Glutamatergic neuron (in vitro differentiated cells): ENCODE measurements around the gene MRPL55. TPM values are rescaled to one million over a fixed set of nuclear protein-coding genes. Genes with fewer than 3 reads are reported as not detected.

Source experiments
- DNase-seq: peaks from one replicate; pipeline ENCODE4 v3.0.0; 2022
- H3K27ac Mint-ChIP-seq: one replicate; pipeline ENCODE4 v1.8.0; 2020; ENCODE audit warnings: mild to moderate bottlenecking, mixed read lengths, inconsistent platforms; ENCODE audit not compliant: unreplicated experiment
- H3K27me3 Mint-ChIP-seq: one replicate; pipeline ENCODE4 v1.8.0; 2020; ENCODE audit warnings: mild to moderate bottlenecking, moderate library complexity, mixed read lengths, inconsistent platforms; ENCODE audit not compliant: unreplicated experiment
- H3K36me3 Mint-ChIP-seq: one replicate; pipeline ENCODE4 v1.8.0; 2020; ENCODE audit warnings: mild to moderate bottlenecking, mixed read lengths, inconsistent platforms; ENCODE audit not compliant: unreplicated experiment
- H3K4me1 Mint-ChIP-seq: one replicate; pipeline ENCODE4 v1.8.0; 2020; ENCODE audit warnings: mild to moderate bottlenecking, low read depth, mixed read lengths, inconsistent platforms; ENCODE audit not compliant: unreplicated experiment
- H3K4me3 Mint-ChIP-seq: one replicate; pipeline ENCODE4 v1.8.0; 2020; ENCODE audit warnings: mild to moderate bottlenecking, mixed read lengths, inconsistent platforms; ENCODE audit not compliant: unreplicated experiment
- H3K9me3 Mint-ChIP-seq: one replicate; pipeline ENCODE4 v1.8.0; 2020; ENCODE audit warnings: mild to moderate bottlenecking, moderate library complexity, mixed read lengths, inconsistent platforms; ENCODE audit not compliant: unreplicated experiment
- total RNA-seq: library from RNA; stranded (reverse); fragmentation: NEBNext Ultra II Directional; extraction: Animal tissue kit (Norgen Biotek cat#: 25700); gene quantifications from one replicate; pipeline ENCODE4 v1.2.1, GENCODE V29; 2021; ENCODE audit not compliant: unreplicated experiment
- TF ChIP-seq, protein P1 (sequence below): fragments of 200-600 bp; sonication (generic); IDR thresholded peaks from one replicate; pipeline ENCODE4 v1.5.0; 2021; ENCODE audit not compliant: partially characterized antibody, unreplicated experiment

MRPL55 gene
- total RNA-seq, 1 donor from 2014 or later, result 61.5 TPM

DNA sequence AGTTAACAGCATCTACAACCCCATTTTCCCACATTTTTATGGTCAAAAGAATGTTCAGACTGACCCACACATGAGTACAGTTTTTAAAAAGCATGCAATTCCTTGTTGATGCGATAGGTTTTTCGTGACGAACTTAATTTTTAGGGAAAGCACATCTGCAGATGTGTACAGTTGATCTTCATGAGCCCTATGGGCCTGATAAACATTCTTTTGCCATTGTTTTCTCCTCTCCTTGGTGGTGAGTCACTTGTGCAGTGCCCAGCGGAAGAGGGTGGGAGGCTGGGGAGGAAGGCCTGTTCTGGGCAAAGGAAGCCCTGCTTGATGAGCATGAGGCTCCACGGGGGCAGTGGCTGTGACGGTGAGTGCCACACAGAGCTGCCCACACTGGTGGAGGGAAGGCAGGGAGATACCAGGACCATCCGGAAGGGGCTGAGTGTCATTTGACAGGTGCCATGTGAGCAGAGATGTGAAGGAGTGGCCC lies 21.3 kb downstream of the MRPL55 start:
- Mint-ChIP-seq H3K9me3 (peaks cover 9% of the 10 kb centered on the region), H3K4me1 (peaks cover 44% of the 10 kb centered on the region), H3K4me3 (peak overlapping the region; percentile 11), H3K36me3 (no peaks in the 10 kb centered on the region), H3K27me3 (peaks cover 6% of the 10 kb centered on the region), H3K27ac (no peak overlapping the region)
- DNase-seq, result no peak
- TF ChIP-seq, protein P1, sequence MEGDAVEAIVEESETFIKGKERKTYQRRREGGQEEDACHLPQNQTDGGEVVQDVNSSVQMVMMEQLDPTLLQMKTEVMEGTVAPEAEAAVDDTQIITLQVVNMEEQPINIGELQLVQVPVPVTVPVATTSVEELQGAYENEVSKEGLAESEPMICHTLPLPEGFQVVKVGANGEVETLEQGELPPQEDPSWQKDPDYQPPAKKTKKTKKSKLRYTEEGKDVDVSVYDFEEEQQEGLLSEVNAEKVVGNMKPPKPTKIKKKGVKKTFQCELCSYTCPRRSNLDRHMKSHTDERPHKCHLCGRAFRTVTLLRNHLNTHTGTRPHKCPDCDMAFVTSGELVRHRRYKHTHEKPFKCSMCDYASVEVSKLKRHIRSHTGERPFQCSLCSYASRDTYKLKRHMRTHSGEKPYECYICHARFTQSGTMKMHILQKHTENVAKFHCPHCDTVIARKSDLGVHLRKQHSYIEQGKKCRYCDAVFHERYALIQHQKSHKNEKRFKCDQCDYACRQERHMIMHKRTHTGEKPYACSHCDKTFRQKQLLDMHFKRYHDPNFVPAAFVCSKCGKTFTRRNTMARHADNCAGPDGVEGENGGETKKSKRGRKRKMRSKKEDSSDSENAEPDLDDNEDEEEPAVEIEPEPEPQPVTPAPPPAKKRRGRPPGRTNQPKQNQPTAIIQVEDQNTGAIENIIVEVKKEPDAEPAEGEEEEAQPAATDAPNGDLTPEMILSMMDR, result no peak

DNA sequence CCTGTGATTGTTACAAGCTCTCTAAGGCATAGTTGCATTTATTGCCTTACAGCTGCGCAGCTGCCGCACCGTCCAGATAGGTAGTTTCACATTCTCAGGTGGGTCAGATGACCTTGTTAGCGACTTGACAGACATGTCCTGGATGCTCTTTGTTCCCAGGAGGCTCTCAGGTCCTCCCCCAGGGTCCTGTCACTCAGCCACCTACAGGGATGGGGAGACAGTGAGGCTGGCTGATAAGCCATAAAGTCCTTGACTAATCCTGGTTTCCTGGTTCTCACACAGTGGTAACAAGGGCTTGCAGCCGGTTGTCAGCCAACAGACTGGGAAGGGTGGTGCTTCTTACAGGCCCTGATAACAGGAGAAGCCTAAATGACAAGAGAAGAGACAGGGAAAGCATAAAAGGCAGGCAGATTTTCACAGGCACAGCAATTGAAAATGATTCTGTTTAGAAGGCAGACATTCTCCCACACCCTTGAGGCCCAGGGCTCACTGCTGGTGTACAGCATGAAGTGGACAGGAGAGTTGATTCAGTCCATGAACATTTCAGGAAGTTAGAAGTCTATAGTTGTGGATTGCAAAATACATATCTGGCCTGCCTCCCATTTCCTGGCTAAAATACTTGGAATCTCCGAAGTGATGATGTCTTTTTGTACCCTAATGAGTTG lies 23.7 kb downstream of the MRPL55 start:
- peaks cover 33% of the 10 kb centered on the region for H3K4me1 Mint-ChIP-seq
- peaks cover 8% of the 10 kb centered on the region for H3K27me3 Mint-ChIP-seq

DNA sequence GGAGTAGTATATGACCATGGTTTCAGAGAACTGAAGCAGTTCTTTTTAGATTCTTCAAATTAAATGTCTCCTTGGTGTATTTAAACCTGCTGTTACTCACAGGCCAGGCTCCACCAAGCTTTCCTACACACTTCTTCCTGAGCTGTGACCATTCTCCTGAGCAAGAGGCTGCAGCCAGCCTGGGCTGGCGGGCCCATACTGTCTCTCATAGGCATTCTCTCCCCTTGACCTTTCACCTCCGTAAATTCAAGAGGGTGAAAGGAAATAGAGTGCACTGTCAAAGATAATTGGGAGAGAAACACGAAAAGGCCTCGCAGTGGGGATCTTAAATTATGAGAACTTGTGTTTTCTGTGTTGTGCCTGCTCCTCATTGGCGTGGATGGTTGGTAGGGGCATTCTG lies 24.3 kb downstream of the MRPL55 start:
- H3K27ac Mint-ChIP-seq, result peak overlapping the region; percentile 15
- peak overlapping the region; percentile 95 for H3K4me3 Mint-ChIP-seq
- H3K4me1 Mint-ChIP-seq, result peaks cover 30% of the 10 kb centered on the region
- no peak for DNase-seq
- no peaks in the 10 kb centered on the region for H3K36me3 Mint-ChIP-seq
- H3K9me3 Mint-ChIP-seq, result peaks cover 9% of the 10 kb centered on the region
- TF ChIP-seq, protein P1, result no peak
- H3K27me3 Mint-ChIP-seq, result peaks cover 9% of the 10 kb centered on the region

More for the DNA sequence above, 23.7 kb downstream of the MRPL55 start:
- Mint-ChIP-seq H3K36me3 (no peaks in the 10 kb centered on the region), H3K4me3 (peak overlapping the region; percentile 95), H3K9me3 (peaks cover 9% of the 10 kb centered on the region), H3K27ac (peak overlapping the region; percentile 15)
- TF ChIP-seq, protein P1, result no peak
- DNase-seq, result no peak

DNA sequence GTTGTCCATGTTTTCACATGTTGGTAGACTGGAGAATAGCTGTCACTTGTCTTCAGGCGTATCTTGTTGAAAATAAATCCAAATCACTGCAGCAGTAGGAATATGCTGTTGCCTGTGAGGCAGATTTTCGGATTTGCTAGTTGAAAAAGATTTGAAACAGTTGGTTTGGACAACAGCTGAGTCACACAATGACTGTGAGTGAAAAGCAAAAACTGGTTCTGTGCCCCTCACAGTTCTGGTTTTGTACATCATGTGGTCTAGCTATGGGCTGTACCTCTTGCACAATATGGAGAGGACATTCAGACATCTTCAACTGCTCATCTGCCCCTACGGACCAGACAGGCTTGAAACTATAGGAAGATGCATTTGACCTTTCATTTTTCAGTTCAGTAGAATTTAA lies 24.8 kb downstream of the MRPL55 start:
- TF ChIP-seq, protein P1, result no peak
- H3K27ac Mint-ChIP-seq, result peak overlapping the region; percentile 93
- H3K9me3 Mint-ChIP-seq, result peaks cover 9% of the 10 kb centered on the region
- H3K4me1 Mint-ChIP-seq, result peaks cover 27% of the 10 kb centered on the region
- H3K4me3 Mint-ChIP-seq, result peak overlapping the region; percentile 95
- no peaks in the 10 kb centered on the region for H3K36me3 Mint-ChIP-seq
- H3K27me3 Mint-ChIP-seq, result peaks cover 10% of the 10 kb centered on the region
- DNase-seq, result no peak

DNA sequence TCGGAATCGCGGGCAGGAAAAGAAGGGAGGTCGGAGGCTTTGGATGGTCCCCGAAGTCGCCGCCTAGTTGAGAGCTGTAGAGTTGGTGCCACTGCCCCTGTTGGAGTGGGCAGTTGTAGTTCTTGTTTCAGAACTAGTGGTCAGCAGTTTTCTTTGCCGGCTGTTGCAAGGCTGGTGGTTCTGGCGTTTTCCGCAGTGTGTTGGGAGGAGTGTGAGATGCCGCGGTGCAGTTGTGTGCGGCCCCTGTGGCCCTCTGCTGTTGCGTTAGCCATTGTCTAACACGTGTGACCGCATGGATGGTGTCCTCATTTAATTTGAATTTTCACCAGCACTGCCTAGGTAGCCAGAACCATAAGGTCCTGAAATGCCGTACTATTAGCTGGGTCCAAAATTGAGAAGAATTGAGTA lies 25.2 kb downstream of the MRPL55 start:
- Mint-ChIP-seq H3K4me3 (peak overlapping the region; percentile 95), H3K27me3 (peaks cover 8% of the 10 kb centered on the region), H3K36me3 (no peaks in the 10 kb centered on the region), H3K9me3 (peaks cover 9% of the 10 kb centered on the region), H3K27ac (peak overlapping the region; percentile 93), H3K4me1 (peaks cover 24% of the 10 kb centered on the region)
- no peak for DNase-seq
- TF ChIP-seq, protein P1, result no peak
